Kidney epithelial cell (primary cell): ENCODE measurements around the gene STOM. TPM values are rescaled to one million over a fixed set of nuclear protein-coding genes. Genes with fewer than 3 reads are reported as not detected.

Source experiments
- DNase-seq: peaks from one replicate; pipeline ENCODE4 v3.0.0-alpha.2; 2010; ENCODE audit warnings: low read depth
- H3K27me3 ChIP-seq: 2 replicates; pipeline ENCODE4 v1.6.0; 2011; ENCODE audit warnings: low read length; ENCODE audit not compliant: control insufficient read depth, insufficient read depth
- H3K36me3 ChIP-seq: 2 replicates; pipeline ENCODE4 v1.5.1; 2011; ENCODE audit warnings: low read length; ENCODE audit not compliant: control insufficient read depth, insufficient read depth
- H3K4me3 ChIP-seq: 2 replicates; pipeline ENCODE4 v1.5.1; 2011; ENCODE audit warnings: low read depth, mild to moderate bottlenecking, control low read depth, low read length
- CTCF ChIP-seq: IDR thresholded peaks from 2 replicates; pipeline ENCODE4 v1.5.1; 2011; ENCODE audit warnings: mild to moderate bottlenecking, moderate library complexity, low read length, control low read depth, inconsistent platforms; ENCODE audit not compliant: insufficient read depth, poor library complexity, severe bottlenecking
- total RNA-seq: library from RNA; depleted of rRNA; stranded (reverse); fragments of >200 nt; gene quantifications from 2 replicates; pipeline ENCODE4 v1.2.3, GENCODE V29; 2015

STOM gene, protein sequence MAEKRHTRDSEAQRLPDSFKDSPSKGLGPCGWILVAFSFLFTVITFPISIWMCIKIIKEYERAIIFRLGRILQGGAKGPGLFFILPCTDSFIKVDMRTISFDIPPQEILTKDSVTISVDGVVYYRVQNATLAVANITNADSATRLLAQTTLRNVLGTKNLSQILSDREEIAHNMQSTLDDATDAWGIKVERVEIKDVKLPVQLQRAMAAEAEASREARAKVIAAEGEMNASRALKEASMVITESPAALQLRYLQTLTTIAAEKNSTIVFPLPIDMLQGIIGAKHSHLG
- 16.8 and 18.9 TPM in 2 replicates for total RNA-seq

DNA sequence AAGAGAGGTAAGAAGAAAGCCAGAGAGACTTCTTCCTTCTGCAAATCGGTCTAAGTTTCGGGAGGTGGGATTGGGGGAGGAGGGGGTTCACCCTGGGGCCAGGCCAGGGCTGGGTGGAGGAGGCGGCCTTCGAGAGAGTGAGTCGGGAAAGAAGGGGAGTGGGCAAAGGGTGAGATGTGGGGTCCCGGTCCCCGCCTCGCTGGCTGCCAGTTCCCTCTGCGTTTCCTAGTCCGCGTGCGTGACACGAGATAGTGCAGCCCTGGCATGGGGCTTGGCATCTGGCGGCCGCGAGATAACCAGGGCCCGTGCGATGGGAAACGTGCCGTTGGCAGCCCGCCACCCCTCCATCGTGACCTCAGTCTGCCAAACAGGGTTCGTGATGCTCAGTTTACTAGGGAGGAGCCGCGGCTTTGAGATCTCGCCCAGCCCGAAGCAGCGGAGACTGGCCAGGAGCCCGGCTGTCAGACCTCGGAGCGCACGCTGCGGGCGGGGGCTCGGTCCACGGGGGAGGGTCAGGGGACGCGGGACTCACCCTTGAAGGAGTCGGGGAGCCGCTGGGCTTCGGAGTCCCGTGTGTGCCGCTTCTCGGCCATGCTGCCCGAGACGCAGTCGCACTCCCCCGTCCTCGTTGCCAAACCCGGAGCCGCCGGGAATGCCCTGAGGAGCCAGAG is at the start of gene STOM:
STOM (minus strand) TSS at position 656 of the 671 bp plus-strand sequence; CDS start at position 593, 63 bp downstream.
- DNase-seq: no peak
- TF ChIP-seq CTCF: no peak
- H3K36me3 ChIP-seq: no peaks in the 10 kb centered on the region
- peak within 1 kb of the TSS; percentile 69 for H3K4me3 ChIP-seq
- H3K27me3 ChIP-seq: no peaks in the 10 kb centered on the region

DNA sequence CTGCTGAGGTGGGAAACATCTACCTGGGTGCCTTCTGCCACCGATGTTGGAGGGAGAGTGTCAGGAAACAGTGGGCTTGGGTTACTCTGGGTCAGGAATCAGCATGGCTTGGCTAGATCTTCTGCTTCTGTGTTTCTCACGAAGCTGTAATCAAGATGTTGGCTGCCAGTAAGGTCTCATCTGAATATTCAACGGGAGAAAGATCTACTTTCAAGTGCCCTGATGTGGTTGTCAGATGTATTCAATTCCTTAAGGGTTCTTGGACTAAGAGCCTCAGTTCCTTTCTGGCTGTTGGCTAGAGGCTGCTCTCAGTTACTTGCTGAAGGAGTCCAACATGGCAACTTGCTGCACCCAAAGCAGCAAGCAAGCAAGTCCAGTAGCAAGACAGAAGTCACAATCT is 41.9 kb upstream of the STOM start:
- Histone ChIP-seq H3K36me3 (no peaks in the 10 kb centered on the region), H3K4me3 (no peak overlapping the region), H3K27me3 (peaks cover 2% of the 10 kb centered on the region)
- no peak for DNase-seq
- no peak for TF ChIP-seq CTCF

DNA sequence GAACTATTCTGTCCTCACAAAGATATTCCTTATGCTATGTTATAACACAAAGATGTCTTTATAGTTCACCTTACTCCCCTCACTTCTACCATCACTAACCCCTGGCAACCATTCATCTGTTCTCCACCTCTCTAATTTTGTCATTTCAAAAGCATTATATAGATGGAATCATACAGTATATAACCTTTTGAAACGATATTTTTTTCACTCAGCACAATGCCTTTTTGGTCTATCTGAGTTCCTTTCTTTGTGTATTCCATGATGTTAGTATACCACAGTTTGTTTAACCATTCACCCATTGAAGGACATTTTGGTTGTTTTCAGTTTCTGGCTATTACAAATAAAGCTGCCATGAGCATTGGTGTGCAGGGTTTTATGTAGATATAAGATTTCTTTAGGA is 35.8 kb upstream of the STOM start:
- Histone ChIP-seq H3K4me3 (no peak overlapping the region), H3K27me3 (no peaks in the 10 kb centered on the region), H3K36me3 (no peaks in the 10 kb centered on the region)
- TF ChIP-seq CTCF: no peak
- DNase-seq: no peak

DNA sequence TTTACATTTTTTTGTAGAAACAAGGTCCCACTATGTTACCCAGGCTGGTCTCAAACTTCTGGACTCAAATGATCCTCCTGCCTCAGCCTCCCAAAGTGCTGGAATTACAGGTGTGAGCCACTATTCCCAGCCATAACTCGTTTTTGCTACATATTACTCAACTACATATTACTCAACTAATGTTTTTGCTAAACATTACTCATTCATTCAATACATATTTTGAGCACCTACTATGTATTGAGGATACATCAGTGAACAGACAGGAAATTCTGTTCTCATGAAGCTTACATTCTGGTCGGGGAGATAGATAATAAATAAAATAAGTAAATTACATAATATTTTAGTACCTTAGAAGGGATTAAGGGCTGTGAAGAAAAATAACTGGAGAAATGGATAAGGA is 34.9 kb upstream of the STOM start:
- Histone ChIP-seq H3K4me3 (no peak overlapping the region), H3K36me3 (no peaks in the 10 kb centered on the region), H3K27me3 (no peaks in the 10 kb centered on the region)
- DNase-seq: no peak
- TF ChIP-seq CTCF: no peak

GRCh38 chr9:121399883-121400607 is 30.0 kb upstream of the STOM start:
- Histone ChIP-seq H3K27me3 (no peaks in the 10 kb centered on the region), H3K4me3 (no peak overlapping the region), H3K36me3 (no peaks in the 10 kb centered on the region)
- TF ChIP-seq CTCF: peak; percentile 41
- peak; percentile 29 for DNase-seq
